ENCODE measurements around the gene HOXD12. TPM values are rescaled to one million over a fixed set of nuclear protein-coding genes. Genes with fewer than 3 reads are reported as not detected.

HOXD12 gene
- total RNA-seq, 1 experiment from 2014 or later, result 0.58 TPM

DNA sequence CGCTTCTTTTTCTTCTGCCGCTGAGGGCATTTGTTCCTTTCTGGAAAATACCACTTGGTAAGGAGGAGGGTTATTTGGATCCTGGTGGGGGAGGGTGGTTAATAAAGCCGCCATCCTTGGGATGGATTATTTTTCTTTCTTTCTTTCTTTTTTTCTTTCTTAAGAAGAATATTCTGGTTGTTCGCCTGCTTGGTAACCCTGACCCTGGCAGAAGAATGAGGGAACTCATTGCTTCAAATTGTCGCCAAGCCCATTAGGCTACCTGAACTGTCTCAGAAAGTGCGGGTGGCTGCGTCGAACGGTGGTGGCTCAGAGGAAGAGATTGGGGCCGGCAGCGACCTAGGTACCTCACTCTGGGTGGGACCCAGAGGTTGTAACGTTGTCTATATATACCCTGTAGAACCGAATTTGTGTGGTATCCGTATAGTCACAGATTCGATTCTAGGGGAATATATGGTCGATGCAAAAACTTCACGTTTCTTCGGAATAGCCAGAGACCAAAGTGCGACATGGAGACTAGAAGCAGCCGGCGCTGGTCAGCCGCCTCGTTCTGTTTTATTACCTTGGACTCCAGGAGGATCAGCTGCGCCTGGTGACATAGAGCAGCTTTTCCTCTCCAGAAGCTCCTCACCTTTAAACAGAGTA lies 50.5 kb downstream of the HOXD12 start:
- ChIA-PET POLR2A (ENCODE audit: low non-redundant PET) (no interaction called here), CTCF (no interaction called here)
- no peak overlapping the region for H3K27ac ChIP-seq (ENCODE audit: low read depth, low read length, poor library complexity, severe bottlenecking)
- no peaks in the 10 kb centered on the region for H3K9me3 ChIP-seq (ENCODE audit: low read depth, low read length, poor library complexity, severe bottlenecking)
- no peak for DNase-seq (ENCODE audit: low spot score)
- intact Hi-C loops (cut with micrococcal nuclease; ENCODE audit: unreplicated experiment), result no loop called here
- no TSS peak for BruUV-seq (replicated peaks)
- peaks cover 25% of the 10 kb centered on the region for H3K4me1 ChIP-seq (ENCODE audit: insufficient read depth, low read length, poor library complexity, severe bottlenecking)
- no peaks in the 10 kb centered on the region for H3K27me3 ChIP-seq (replicated peaks; ENCODE audit: insufficient read depth, low read depth, low read length, poor library complexity)
- H3K36me3 ChIP-seq (ENCODE audit: insufficient read depth, low read length, poor library complexity, severe bottlenecking), result peaks cover 94% of the 10 kb centered on the region
- H3K4me3 ChIP-seq (ENCODE audit: low read depth, low read length, poor library complexity, severe bottlenecking), result no peak overlapping the region
- no peak for TF ChIP-seq EZH2 (IDR thresholded peaks at IDR 0.05; ENCODE audit: borderline replicate concordance, low read depth, low read length, poor library complexity, severe bottlenecking)
- TF ChIP-seq, protein P1, sequence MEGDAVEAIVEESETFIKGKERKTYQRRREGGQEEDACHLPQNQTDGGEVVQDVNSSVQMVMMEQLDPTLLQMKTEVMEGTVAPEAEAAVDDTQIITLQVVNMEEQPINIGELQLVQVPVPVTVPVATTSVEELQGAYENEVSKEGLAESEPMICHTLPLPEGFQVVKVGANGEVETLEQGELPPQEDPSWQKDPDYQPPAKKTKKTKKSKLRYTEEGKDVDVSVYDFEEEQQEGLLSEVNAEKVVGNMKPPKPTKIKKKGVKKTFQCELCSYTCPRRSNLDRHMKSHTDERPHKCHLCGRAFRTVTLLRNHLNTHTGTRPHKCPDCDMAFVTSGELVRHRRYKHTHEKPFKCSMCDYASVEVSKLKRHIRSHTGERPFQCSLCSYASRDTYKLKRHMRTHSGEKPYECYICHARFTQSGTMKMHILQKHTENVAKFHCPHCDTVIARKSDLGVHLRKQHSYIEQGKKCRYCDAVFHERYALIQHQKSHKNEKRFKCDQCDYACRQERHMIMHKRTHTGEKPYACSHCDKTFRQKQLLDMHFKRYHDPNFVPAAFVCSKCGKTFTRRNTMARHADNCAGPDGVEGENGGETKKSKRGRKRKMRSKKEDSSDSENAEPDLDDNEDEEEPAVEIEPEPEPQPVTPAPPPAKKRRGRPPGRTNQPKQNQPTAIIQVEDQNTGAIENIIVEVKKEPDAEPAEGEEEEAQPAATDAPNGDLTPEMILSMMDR (conservative IDR thresholded peaks at IDR 0.05; ENCODE audit: low read depth, low read length), result no peak

DNA sequence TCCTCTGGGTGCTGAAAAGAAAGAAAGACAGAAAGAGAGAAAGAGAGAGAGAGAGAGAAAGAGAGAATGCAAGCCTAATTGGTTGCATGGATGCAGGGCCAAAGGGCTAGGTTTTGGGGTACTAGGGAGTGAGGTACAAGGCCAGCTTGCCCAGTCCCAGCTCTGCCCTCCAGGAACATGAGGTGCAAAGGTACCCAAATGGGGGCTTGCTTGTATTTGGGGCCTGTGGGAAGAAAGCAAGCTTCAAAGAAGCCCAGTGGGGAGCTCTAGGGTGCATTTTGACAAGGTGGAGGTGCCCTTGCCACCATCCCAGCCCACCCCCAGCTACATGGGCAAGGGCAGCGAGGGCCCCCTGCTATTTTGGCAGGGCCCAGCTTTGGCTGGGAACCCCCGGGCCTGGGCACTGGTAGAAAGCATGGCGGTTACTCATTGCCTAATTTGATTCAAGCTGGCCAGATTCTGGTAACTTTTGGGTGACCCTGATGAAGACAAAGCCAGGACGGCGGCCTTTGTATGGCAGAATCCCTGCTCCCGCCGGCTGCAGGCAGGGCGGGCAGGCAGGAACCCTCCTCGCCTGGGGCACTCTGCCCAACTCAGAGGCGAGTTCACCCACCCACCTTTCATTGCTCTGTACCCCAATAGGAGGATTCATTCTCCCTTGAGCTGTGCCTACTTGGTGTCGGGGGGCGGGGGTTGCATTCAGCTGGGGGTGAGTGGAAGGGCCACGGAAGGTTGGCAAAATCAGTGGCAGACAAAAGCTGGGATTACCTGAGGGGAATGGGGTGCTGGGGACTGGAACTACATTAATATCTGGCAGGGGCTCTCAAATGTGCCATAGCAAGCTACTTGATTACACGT lies 51.2 kb downstream of the HOXD12 start:
- Histone ChIP-seq H3K36me3 (ENCODE audit: insufficient read depth, low read length, poor library complexity, severe bottlenecking) (peaks cover 97% of the 10 kb centered on the region), H3K27me3 (replicated peaks; ENCODE audit: insufficient read depth, low read depth, low read length, poor library complexity) (no peaks in the 10 kb centered on the region), H3K4me3 (ENCODE audit: low read depth, low read length, poor library complexity, severe bottlenecking) (no peak overlapping the region), H3K27ac (ENCODE audit: low read depth, low read length, poor library complexity, severe bottlenecking) (no peak overlapping the region), H3K9me3 (ENCODE audit: low read depth, low read length, poor library complexity, severe bottlenecking) (no peaks in the 10 kb centered on the region), H3K4me1 (ENCODE audit: insufficient read depth, low read length, poor library complexity, severe bottlenecking) (peaks cover 18% of the 10 kb centered on the region)
- DNase-seq (ENCODE audit: low spot score), result no peak
- intact Hi-C loops (cut with micrococcal nuclease; ENCODE audit: unreplicated experiment), result no loop called here
- BruUV-seq (replicated peaks), result no TSS peak
- POLR2A ChIA-PET (ENCODE audit: low non-redundant PET), result no interaction called here
- CTCF ChIA-PET, result no interaction called here
- TF ChIP-seq, protein P1 (conservative IDR thresholded peaks at IDR 0.05; ENCODE audit: low read depth, low read length), result no peak
- no peak for TF ChIP-seq EZH2 (IDR thresholded peaks at IDR 0.05; ENCODE audit: borderline replicate concordance, low read depth, low read length, poor library complexity, severe bottlenecking)

DNA sequence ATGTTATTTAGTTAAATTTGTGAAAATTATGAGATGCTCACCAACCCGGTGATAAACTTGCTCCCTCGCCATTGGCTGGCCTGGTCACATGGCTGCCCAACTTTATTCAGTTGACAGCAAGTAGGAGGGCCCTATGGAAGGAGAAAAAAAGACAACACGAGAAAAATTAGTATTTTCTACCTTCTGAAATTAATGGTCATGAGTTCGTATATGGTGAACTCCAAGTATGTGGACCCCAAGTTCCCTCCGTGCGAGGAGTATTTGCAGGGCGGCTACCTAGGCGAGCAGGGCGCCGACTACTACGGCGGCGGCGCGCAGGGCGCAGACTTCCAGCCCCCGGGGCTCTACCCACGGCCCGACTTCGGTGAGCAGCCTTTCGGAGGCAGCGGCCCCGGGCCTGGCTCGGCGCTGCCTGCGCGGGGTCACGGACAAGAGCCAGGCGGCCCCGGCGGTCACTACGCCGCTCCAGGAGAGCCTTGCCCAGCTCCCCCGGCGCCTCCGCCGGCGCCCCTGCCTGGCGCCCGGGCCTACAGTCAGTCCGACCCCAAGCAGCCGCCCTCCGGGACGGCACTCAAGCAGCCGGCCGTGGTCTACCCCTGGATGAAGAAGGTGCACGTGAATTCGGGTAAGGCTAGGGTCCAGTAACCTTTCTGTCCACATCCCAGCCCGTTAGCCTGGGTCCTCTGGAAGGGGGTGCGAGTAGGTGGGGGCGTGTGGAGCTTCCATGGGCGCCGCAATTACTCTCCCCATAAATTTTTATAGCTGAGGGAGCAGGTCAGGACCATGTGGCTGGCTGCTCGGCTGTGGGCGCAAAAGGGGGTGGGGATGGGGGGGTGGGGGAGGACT lies 52.1 kb downstream of the HOXD12 start, which contains the start of gene HOXD4:
TSS of gene HOXD4 (plus strand) at position 109 of the 846 bp plus-strand sequence. CDS start at position 193, 84 bp downstream.
- H3K36me3 ChIP-seq (ENCODE audit: insufficient read depth, low read length, poor library complexity, severe bottlenecking), result peaks cover 93% of the 10 kb centered on the region
- H3K27me3 ChIP-seq (replicated peaks; ENCODE audit: insufficient read depth, low read depth, low read length, poor library complexity), result no peaks in the 10 kb centered on the region
- BruUV-seq (replicated peaks), result no TSS peak
- no peak within 1 kb of the TSS for H3K4me3 ChIP-seq (ENCODE audit: low read depth, low read length, poor library complexity, severe bottlenecking)
- intact Hi-C loops (cut with micrococcal nuclease; ENCODE audit: unreplicated experiment), result no loop called here
- CTCF ChIA-PET, result no interaction called here
- peaks cover 13% of the 10 kb centered on the region for H3K4me1 ChIP-seq (ENCODE audit: insufficient read depth, low read length, poor library complexity, severe bottlenecking)
- no peak within 1 kb of the TSS for H3K27ac ChIP-seq (ENCODE audit: low read depth, low read length, poor library complexity, severe bottlenecking)
- no peaks in the 10 kb centered on the region for H3K9me3 ChIP-seq (ENCODE audit: low read depth, low read length, poor library complexity, severe bottlenecking)
- TF ChIP-seq EZH2 (IDR thresholded peaks at IDR 0.05; ENCODE audit: borderline replicate concordance, low read depth, low read length, poor library complexity, severe bottlenecking), result no peak
- TF ChIP-seq, protein P1 (conservative IDR thresholded peaks at IDR 0.05; ENCODE audit: low read depth, low read length), result no peak
- DNase-seq (ENCODE audit: low spot score), result no peak
- POLR2A ChIA-PET (ENCODE audit: low non-redundant PET), result no interaction called here
